Measurements from ENCODE around the gene PARVA.

- no peak for TF ChIP-seq CTCF (IDR thresholded peaks at IDR 0.05; ENCODE audit: insufficient read depth, low read depth, low read length)
- no peak for TF ChIP-seq EZH2 (IDR thresholded peaks at IDR 0.05; ENCODE audit: insufficient read depth, low read length)
Observed at GRCh38 chr11:12497431-12497830, 120.1 kb downstream of the PARVA start.

All from astrocyte (in vitro differentiated cells and primary cell).